ENCODE data around the gene CTBP2.
A peak's percentile ranks its signal among the peaks of the same experiment; 100 is the strongest.

CTBP2 gene

GRCh38 chr10:125035588-125036295, 124.6 kb downstream of the CTBP2 start:
- H3K9me3 Mint-ChIP-seq = no peaks in the 10 kb centered on the region
- H3K4me1 Mint-ChIP-seq (ENCODE audit: low read depth in 2 of 2) = peaks cover 3 to 8% of the 10 kb centered on the region in 2 donors
- peaks cover 6 to 73% of the 10 kb centered on the region in 2 donors for H3K27me3 Mint-ChIP-seq
- H3K36me3 Mint-ChIP-seq (ENCODE audit: insufficient read depth) = peaks cover 2% of the 10 kb centered on the region
- no peak overlapping the region for H3K27ac Mint-ChIP-seq
- ATAC-seq (replicated peaks) = no peak
- no peak overlapping the region for H3K4me3 Mint-ChIP-seq
- DNase-seq = no peak

- Mint-ChIP-seq H3K9me3 (no peaks in the 10 kb centered on the region), H3K27me3 (peaks cover 6 to 73% of the 10 kb centered on the region in 2 donors), H3K27ac (no peak overlapping the region), H3K4me1 (ENCODE audit: low read depth in 2 of 2) (peaks cover 3 to 4% of the 10 kb centered on the region in 2 donors), H3K4me3 (no peak overlapping the region), H3K36me3 (ENCODE audit: insufficient read depth) (no peaks in the 10 kb centered on the region)
- DNase-seq (no peak), ATAC-seq (replicated peaks) (no peak)
Observed at GRCh38 chr10:125035136-125035535, 125.2 kb downstream of the CTBP2 start.

- H3K4me3 Mint-ChIP-seq = no peak overlapping the region
- ATAC-seq (replicated peaks) (no peak), DNase-seq (no peak)
- peaks cover 3 to 4% of the 10 kb centered on the region in 2 donors for H3K4me1 Mint-ChIP-seq (ENCODE audit: low read depth in 2 of 2)
- no peaks in the 10 kb centered on the region for H3K9me3 Mint-ChIP-seq
- H3K27me3 Mint-ChIP-seq = peaks cover 6 to 75% of the 10 kb centered on the region in 2 donors
- H3K27ac Mint-ChIP-seq = no peak overlapping the region
- no peaks in the 10 kb centered on the region for H3K36me3 Mint-ChIP-seq (ENCODE audit: insufficient read depth)
Observed at GRCh38 chr10:125034675-125035074, 125.7 kb downstream of the CTBP2 start.

DNA sequence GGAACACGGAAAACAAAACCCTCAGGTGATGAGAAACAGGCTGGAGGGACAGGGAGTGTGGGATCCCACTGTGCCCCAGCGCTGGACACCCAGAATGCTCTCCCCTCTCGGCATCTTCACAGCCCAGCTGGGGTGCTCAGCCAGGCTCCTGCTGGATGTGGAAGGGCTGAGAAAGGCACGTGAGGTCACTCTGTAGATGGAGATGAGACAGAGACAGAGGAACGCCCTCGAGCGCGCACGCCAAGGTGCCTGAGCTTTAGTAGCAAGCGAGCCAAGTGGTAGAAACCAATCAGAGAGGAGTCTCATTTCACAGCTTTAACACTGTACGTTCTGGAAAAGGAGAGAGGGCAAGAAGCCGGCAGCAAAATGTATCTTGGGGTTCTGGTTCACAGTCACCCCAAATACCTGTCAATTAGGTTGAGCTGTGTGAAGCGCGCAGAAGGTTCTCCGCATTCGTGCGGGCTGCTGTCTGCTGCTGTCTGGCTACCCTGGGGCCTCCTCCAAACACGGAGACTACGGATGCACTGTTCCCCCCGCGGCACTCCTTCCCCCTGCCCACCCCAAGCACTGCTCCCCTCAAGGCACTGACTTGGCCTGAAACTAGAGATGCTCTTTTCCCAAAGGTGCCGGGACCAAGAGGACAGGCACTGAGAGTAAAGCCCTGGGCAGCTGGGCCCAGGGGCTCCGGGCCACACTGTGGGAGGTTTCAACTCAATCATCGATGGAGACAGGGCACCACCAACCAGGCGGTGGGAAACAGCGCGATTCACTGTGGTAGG, 127.0 kb downstream of the CTBP2 start:
- DNase-seq = no peak
- Mint-ChIP-seq H3K4me3 (no peak overlapping the region), H3K4me1 (ENCODE audit: low read depth in 2 of 2) (peaks cover 3 to 4% of the 10 kb centered on the region in 2 donors), H3K27ac (no peak overlapping the region), H3K27me3 (peaks cover 6 to 79% of the 10 kb centered on the region in 2 donors), H3K9me3 (no peaks in the 10 kb centered on the region), H3K36me3 (ENCODE audit: insufficient read depth) (peaks cover 2% of the 10 kb centered on the region)
- ATAC-seq (replicated peaks) = no peak

- Mint-ChIP-seq H3K27ac (no peak overlapping the region), H3K9me3 (no peaks in the 10 kb centered on the region), H3K36me3 (ENCODE audit: insufficient read depth) (peaks cover 3% of the 10 kb centered on the region), H3K27me3 (peaks cover 6 to 71% of the 10 kb centered on the region in 2 donors), H3K4me3 (no peak overlapping the region), H3K4me1 (ENCODE audit: low read depth in 2 of 2) (peaks cover 3 to 4% of the 10 kb centered on the region in 2 donors)
- no peak for DNase-seq
- ATAC-seq (replicated peaks) = no peak
Observed at GRCh38 chr10:125032474-125033020, 127.8 kb downstream of the CTBP2 start.

DNA sequence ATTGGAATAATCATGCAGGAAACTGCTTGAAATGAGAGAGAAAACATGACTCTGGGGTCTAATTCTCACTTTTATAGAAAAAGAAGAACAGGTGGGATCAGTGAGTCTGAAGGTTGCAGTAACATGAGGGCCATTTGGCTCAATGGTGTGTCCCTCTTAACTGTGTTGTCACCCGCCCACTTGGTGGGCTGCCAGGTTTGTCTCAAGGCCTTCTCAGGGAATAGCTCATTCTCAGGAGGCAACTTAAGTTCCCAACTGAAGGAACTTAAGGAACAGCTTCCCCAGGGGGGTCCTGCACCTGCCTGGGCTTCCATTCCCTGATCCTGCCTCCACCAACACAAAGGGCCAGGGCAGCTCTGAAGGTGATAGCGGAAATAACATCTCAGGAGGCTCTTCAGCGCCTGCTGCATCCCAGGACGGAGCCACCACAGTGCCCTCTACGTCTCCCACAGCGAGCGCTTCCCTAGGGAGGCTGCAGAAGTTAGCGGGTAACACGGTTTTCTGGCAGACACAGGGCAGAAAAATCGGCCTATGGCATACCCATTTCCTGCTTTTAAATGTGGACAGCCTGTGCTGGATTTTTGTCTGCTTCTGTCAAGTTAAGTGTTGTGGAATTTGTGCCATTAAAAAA, 129.7 kb downstream of the CTBP2 start:
- H3K27me3 Mint-ChIP-seq = peaks cover 6 to 55% of the 10 kb centered on the region in 2 donors
- H3K9me3 Mint-ChIP-seq = no peaks in the 10 kb centered on the region
- H3K27ac Mint-ChIP-seq = no peak overlapping the region
- peaks cover 3% of the 10 kb centered on the region for H3K36me3 Mint-ChIP-seq (ENCODE audit: insufficient read depth)
- DNase-seq (no peak), ATAC-seq (replicated peaks) (no peak)
- H3K4me1 Mint-ChIP-seq (ENCODE audit: low read depth in 2 of 2) = peaks cover 3 to 4% of the 10 kb centered on the region in 2 donors
- no peak overlapping the region for H3K4me3 Mint-ChIP-seq

DNA sequence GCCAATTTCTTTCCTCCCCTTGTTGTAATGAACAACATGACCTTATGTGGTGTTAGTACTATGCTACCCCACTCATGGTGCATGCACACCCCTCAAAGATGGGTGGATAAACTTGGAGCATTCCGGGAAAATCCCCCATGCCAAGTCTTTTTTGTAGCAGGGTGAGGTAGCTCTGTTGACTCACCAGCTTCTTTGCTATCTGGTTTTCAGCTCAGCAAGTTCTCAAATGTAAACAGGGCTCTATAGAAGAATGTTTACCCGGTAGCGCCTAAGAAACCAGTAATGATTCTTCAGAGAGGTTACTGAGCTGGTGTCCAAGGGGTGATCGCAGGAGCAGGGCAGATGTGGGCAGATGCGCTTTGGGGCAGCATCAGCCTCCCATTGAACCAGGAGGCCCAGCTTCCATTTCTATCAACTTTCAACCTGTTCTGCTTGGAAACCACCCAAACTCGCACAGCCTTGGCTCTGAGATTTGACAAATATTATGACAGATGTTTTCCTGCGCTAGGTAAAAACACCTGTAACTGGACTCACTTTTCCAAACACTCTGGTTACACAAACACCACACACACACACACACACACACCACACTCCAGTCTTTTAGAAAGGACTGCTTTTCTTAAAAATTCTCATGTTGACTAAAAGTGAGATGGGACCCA, 130.7 kb downstream of the CTBP2 start:
- DNase-seq (no peak), ATAC-seq (replicated peaks) (no peak)
- Mint-ChIP-seq H3K4me3 (no peak overlapping the region), H3K9me3 (no peaks in the 10 kb centered on the region), H3K27me3 (peaks cover 6 to 48% of the 10 kb centered on the region in 2 donors), H3K27ac (no peak overlapping the region), H3K4me1 (ENCODE audit: low read depth in 2 of 2) (peaks cover 3 to 4% of the 10 kb centered on the region in 2 donors), H3K36me3 (ENCODE audit: insufficient read depth) (peaks cover 3% of the 10 kb centered on the region)

DNA sequence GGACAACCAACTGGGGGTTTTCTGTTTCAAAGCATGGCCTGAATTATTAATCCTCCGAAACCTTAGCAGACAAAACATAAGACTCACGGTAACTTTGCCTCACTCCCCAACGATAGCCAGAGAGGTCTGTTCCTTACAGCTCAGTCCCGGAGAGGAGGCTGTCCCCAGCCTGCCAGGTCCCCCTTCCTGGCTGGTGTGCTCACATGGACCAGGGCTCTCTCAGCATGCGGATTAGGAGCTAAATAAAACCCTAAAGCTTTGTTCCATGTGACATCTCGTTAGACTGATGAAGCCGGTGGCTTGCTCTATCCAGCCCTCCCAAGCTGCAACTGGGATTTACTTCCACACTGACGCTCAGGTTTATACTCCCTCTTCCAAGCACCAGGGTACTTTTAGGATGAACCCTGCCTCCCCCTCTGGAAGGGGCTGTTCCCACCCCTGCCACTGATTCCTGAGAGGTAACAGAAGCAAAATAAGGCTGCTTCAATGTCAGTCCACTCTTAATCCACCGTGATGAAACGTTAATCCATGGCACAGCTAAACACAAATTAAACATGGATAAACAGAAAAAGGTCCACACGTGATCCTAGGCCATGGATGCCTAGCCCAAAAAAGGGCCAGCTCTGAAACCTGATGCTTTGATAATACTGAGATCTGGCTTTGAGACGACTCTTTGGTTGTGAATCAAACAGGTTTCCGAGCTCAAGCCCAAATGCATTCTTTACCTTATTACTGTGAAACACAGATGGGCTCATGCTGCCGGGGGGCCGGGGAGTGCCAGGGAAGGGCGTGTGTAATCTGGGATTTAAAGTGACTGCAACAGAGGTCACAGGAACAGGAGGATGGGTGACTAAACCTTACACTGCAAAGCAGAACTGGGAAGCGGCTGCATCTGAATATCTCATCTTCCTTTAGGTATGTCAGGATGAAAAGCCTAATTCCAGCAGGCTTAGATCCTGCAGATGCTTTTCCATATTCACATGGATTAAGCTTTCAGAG, 132.2 kb downstream of the CTBP2 start:
- Mint-ChIP-seq H3K27me3 (peaks cover 6 to 54% of the 10 kb centered on the region in 2 donors), H3K36me3 (ENCODE audit: insufficient read depth) (peaks cover 5% of the 10 kb centered on the region), H3K27ac (no peak overlapping the region), H3K4me1 (ENCODE audit: low read depth in 2 of 2) (peaks cover 3 to 4% of the 10 kb centered on the region in 2 donors), H3K9me3 (no peaks in the 10 kb centered on the region), H3K4me3 (no peak overlapping the region)
- ATAC-seq (replicated peaks) (no peak), DNase-seq (no peak)

DNA sequence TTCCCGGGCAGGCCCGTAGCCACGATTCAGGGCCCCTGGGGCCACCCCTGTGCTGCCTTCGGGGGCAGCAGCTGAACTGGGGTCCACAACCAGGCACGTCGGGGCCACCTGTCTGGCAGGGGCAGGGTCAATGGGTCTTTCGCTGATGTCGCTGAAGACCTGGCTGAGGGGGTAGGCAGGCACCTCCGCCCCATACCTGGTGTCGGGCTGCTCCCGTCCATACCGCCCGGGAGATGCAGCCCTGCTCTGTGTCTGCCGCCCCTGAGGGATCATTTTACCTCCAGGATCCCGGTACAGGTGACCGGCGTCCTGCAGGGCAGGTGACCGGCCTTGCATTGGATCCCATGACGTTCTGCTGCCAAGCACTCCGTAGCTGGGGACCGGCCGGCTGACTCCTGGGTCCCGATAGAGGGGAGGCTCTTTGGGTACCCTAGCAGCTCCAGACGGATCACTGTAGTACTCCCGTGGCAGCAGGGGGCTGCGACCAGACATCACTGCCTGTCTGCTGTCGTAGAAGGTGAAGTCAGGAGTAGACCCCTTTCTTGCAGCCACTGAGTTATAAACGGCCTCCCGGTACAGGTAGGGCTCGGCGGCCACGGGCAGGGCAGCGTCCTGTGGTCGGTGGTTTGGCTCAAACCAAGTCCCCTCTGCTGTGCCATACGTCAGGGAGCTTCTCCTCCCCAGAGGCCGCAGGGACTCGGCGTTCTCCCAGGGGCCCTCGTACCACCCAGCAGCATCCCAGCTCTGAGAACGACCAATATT, 133.2 kb downstream of the CTBP2 start:
- Mint-ChIP-seq H3K27me3 (peaks cover 3 to 54% of the 10 kb centered on the region in 2 donors), H3K9me3 (no peaks in the 10 kb centered on the region), H3K4me1 (ENCODE audit: low read depth in 2 of 2) (peaks cover under 1 to 1% of the 10 kb centered on the region in 2 donors), H3K4me3 (no peak overlapping the region), H3K36me3 (ENCODE audit: insufficient read depth) (peaks cover 5% of the 10 kb centered on the region), H3K27ac (no peak overlapping the region)
- ATAC-seq (replicated peaks) (no peak), DNase-seq (no peak)

DNA sequence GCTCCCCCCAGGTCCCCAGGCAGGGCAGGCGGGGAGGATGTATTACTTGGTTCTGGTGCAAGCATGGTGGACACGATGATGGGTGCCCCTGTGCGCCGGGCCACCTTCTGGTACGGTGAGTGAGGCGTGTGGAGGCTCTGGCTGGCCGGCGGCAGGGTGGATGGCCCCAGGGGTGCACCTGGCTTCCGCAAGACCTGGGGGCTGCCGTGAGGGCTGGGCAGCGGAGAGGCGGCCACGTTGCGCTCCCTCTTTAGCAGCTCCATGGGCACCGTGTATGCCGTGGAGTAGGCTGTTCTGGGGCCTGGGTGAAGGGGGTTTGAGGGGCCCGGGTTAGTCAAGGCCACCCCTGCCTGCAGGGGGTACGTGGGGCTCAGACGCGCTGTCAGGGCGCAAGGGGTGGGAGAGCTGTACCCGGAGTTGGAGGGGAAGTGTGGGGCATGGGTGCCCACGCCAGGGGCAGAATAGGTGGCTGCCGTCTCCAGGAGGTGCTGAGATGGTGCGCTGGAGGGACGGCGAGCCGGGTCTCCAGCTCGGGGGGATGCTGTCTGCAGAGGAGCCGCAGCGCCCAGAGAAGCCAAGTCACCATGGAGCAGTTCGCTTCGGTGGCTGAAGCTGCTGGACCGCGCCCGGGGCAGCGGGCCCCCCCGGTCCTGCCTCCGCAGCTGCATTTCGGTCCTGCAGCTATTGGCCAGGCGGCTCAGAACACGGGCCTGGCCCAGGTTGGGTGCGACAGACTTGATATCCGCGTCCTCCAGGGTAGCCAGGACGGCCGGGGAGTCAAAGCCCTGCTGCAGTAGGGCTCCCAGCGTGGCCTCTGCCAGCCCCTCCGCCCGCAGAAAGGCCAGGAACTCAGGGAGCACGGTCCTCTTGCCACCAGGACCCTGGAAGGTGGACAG, 134.1 kb downstream of the CTBP2 start:
- Mint-ChIP-seq H3K27ac (peak overlapping the region in 1 of 2 donors; percentile 26), H3K4me3 (no peak overlapping the region), H3K27me3 (peaks cover 0 to 51% of the 10 kb centered on the region in 2 donors), H3K36me3 (ENCODE audit: insufficient read depth) (peaks cover 5% of the 10 kb centered on the region), H3K9me3 (no peaks in the 10 kb centered on the region), H3K4me1 (ENCODE audit: low read depth in 2 of 2) (no peaks in the 10 kb centered on the region)
- ATAC-seq (replicated peaks) (no peak), DNase-seq (no peak)

DNA sequence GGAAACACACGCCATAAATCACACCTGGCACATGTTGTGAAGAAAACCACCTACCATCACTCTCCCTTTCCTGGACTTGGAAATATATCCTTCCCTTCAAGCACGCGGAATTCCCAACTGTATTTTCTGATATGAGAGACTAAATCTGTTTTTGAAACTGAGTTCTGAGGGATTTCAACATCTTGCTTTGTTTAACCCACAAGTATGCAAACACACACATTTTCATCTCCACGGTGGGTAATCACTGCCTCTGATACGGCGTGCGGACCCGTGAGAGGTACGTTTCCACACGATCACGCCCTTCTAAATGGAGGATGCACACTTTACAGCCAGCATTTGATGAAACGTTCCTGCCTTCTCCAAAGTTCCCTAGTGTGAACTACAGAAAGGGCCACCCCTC, 135.0 kb downstream of the CTBP2 start:
- Mint-ChIP-seq H3K36me3 (ENCODE audit: insufficient read depth) (peaks cover 5% of the 10 kb centered on the region), H3K9me3 (no peaks in the 10 kb centered on the region), H3K27ac (peak overlapping the region in 1 of 2 donors; percentile 26), H3K4me3 (no peak overlapping the region), H3K4me1 (ENCODE audit: low read depth in 2 of 2) (no peaks in the 10 kb centered on the region), H3K27me3 (peaks cover 0 to 43% of the 10 kb centered on the region in 2 donors)
- ATAC-seq (replicated peaks) = no peak
- DNase-seq = no peak

All from effector memory CD8-positive, alpha-beta T cell (primary cell).